Activated T-cell treated with anti-CD3 and anti-CD28 coated beads, Interleukin-2, amount 50 U/mL, for 48 hours (primary cell): ENCODE results near the gene DGCR6.
"Not testable (repeated sequence)": the region's sequence is repeated elsewhere in the genome, so short reads cannot be mapped to it uniquely, and the experiment has no call there.

Experiments used
- DNase-seq, 2 experiments: peaks; one replicate each; pipeline ENCODE4 v3.0.0-alpha.2; 2020

Gene DGCR6

GRCh38 chr22:18931905-18932652, 26.0 kb downstream of the DGCR6 start:
- DNase-seq = no peak

- DNase-seq = no peak
These were observed 27.8 kb downstream of the DGCR6 start for GRCh38 chr22:18933914-18934313.

- DNase-seq = not testable (repeated sequence)
These were observed 28.6 kb downstream of the DGCR6 start for GRCh38 chr22:18934688-18935087.

GRCh38 chr22:18935889-18936529, 29.9 kb downstream of the DGCR6 start, which contains the start of gene PRODH:
Gene PRODH (minus strand): TSS chr22:18936293. CDS start chr22:18936287, 6 bp downstream.
- DNase-seq = no peak

- DNase-seq = not testable (repeated sequence)
These were observed 32.6 kb downstream of the DGCR6 start for GRCh38 chr22:18938691-18939090.

GRCh38 chr22:18947105-18947504, 41.0 kb downstream of the DGCR6 start:
- not testable (repeated sequence) for DNase-seq

GRCh38 chr22:18947905-18948304, 41.8 kb downstream of the DGCR6 start:
- DNase-seq = no peak

GRCh38 chr22:18950141-18950540, 44.0 kb downstream of the DGCR6 start:
- DNase-seq = no peak

GRCh38 chr22:18952022-18952421, 45.9 kb downstream of the DGCR6 start:
- DNase-seq = no peak

GRCh38 chr22:18953128-18953527, 47.0 kb downstream of the DGCR6 start:
- not testable (repeated sequence) for DNase-seq

GRCh38 chr22:18954303-18954989, 48.3 kb downstream of the DGCR6 start:
- peak; percentile 69 to 81 for DNase-seq

GRCh38 chr22:18954990-18955571, 49.0 kb downstream of the DGCR6 start:
- peak; percentile 10 for DNase-seq

- peak; percentile 13 to 14 for DNase-seq
These were observed 49.6 kb downstream of the DGCR6 start for GRCh38 chr22:18955696-18956095.

- DNase-seq = peak in 1 of 2 experiments; percentile 7
These were observed 50.2 kb downstream of the DGCR6 start for GRCh38 chr22:18956121-18956895.

GRCh38 chr22:18956956-18957355, 50.8 kb downstream of the DGCR6 start:
- DNase-seq = not testable (repeated sequence)

- DNase-seq = not testable (repeated sequence)
These were observed 51.7 kb downstream of the DGCR6 start for GRCh38 chr22:18957621-18958320.

- peak in 1 of 2 experiments; percentile 18 for DNase-seq
These were observed 52.2 kb downstream of the DGCR6 start for GRCh38 chr22:18958321-18958705.

GRCh38 chr22:18958738-18959137, 52.6 kb downstream of the DGCR6 start:
- not testable (repeated sequence) for DNase-seq

GRCh38 chr22:18959266-18959665, 53.1 kb downstream of the DGCR6 start:
- not testable (repeated sequence) for DNase-seq

- DNase-seq = not testable (repeated sequence)
These were observed 53.6 kb downstream of the DGCR6 start for GRCh38 chr22:18959741-18960140.

- not testable (repeated sequence) for DNase-seq
These were observed 54.2 kb downstream of the DGCR6 start for GRCh38 chr22:18960166-18960820.
